ENCODE data around the gene CDHR1. TPM values are rescaled to one million over a fixed set of nuclear protein-coding genes. Genes with fewer than 3 reads are reported as not detected.
"Not testable (repeated sequence)": the region's sequence is repeated elsewhere in the genome, so short reads cannot be mapped to it uniquely, and the experiment has no call there.

The CDHR1 gene
- not detected in 2 replicates for polyA plus RNA-seq (2011; rRNA removed)
- not detected in 2 replicates for polyA minus RNA-seq (2011; rRNA and poly(A)+ RNA removed)

GRCh38 chr10:84194424-84195043, at the start of gene CDHR1:
Gene CDHR1, plus strand, starts transcription at chr10:84194537. Its CDS starts 224 bp downstream, at chr10:84194761.
- peaks cover 45% of the 10 kb centered on the region for H3K27me3 ChIP-seq (ENCODE audit: control insufficient read depth, insufficient read depth, low read length)

GRCh38 chr10:84147347-84147746, 47.0 kb upstream of the CDHR1 start:
- Histone ChIP-seq H3K4me3 (ENCODE audit: low read depth, low read length) (no peak overlapping the region), H3K9me3 (ENCODE audit: control insufficient read depth, insufficient read depth, low read length) (no peaks in the 10 kb centered on the region), H3K27me3 (ENCODE audit: control insufficient read depth, insufficient read depth, low read length) (no peaks in the 10 kb centered on the region), H3K27ac (ENCODE audit: low read depth, low read length) (no peak overlapping the region)
- DNase-seq (ENCODE audit: low read depth, low spot score), result no peak
- ChIA-PET POLR2A (no interaction called here), CTCF (interaction anchor here (0.6 to 3.5 kb wide), 18 partner anchors 8 to 429 kb away, joined by 3 to 53 read pairs (median 4); partner anchors contain the start of gene GHITM)
- TF ChIP-seq, protein P1, sequence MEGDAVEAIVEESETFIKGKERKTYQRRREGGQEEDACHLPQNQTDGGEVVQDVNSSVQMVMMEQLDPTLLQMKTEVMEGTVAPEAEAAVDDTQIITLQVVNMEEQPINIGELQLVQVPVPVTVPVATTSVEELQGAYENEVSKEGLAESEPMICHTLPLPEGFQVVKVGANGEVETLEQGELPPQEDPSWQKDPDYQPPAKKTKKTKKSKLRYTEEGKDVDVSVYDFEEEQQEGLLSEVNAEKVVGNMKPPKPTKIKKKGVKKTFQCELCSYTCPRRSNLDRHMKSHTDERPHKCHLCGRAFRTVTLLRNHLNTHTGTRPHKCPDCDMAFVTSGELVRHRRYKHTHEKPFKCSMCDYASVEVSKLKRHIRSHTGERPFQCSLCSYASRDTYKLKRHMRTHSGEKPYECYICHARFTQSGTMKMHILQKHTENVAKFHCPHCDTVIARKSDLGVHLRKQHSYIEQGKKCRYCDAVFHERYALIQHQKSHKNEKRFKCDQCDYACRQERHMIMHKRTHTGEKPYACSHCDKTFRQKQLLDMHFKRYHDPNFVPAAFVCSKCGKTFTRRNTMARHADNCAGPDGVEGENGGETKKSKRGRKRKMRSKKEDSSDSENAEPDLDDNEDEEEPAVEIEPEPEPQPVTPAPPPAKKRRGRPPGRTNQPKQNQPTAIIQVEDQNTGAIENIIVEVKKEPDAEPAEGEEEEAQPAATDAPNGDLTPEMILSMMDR (IDR thresholded peaks at IDR 0.05; ENCODE audit: low read depth, low read length), result no peak

More at GRCh38 chr10:84194424-84195043, at the start of gene CDHR1:
- Histone ChIP-seq H3K4me3 (ENCODE audit: low read depth, low read length) (no peak within 1 kb of the TSS), H3K9me3 (ENCODE audit: control insufficient read depth, insufficient read depth, low read length) (no peaks in the 10 kb centered on the region; the same call in 1 of the 2 replicates), H3K27ac (ENCODE audit: low read depth, low read length) (no peak within 1 kb of the TSS)
- ChIA-PET POLR2A (no interaction called here), CTCF (no interaction called here)
- TF ChIP-seq, protein P1 (IDR thresholded peaks at IDR 0.05; ENCODE audit: low read depth, low read length), result no peak
- DNase-seq (ENCODE audit: low read depth, low spot score), result no peak

GRCh38 chr10:84148006-84148597, 46.2 kb upstream of the CDHR1 start:
- POLR2A ChIA-PET, result not testable (repeated sequence)
- CTCF ChIA-PET, result interaction anchor here (0.6 to 3.5 kb wide), 20 partner anchors 9 to 428 kb away, joined by 3 to 53 read pairs (median 4); partner anchors contain the start of gene GHITM

GRCh38 chr10:84149854-84150253, 44.5 kb upstream of the CDHR1 start:
- Histone ChIP-seq H3K4me3 (ENCODE audit: low read depth, low read length) (no peak overlapping the region), H3K9me3 (ENCODE audit: control insufficient read depth, insufficient read depth, low read length) (no peaks in the 10 kb centered on the region), H3K27me3 (ENCODE audit: control insufficient read depth, insufficient read depth, low read length) (no peaks in the 10 kb centered on the region), H3K27ac (ENCODE audit: low read depth, low read length) (no peak overlapping the region)
- TF ChIP-seq, protein P1 (IDR thresholded peaks at IDR 0.05; ENCODE audit: low read depth, low read length), result no peak
- ChIA-PET CTCF (interaction anchor here (0.9 to 3.5 kb wide), 3 partner anchors 59 to 388 kb away, joined by 3 to 53 read pairs (median 8); no protein-coding TSS in a partner anchor), POLR2A (no interaction called here)
- no peak for DNase-seq (ENCODE audit: low read depth, low spot score)

More at GRCh38 chr10:84148006-84148597, 46.2 kb upstream of the CDHR1 start:
- DNase-seq (ENCODE audit: low read depth, low spot score); H3K9me3 ChIP-seq (ENCODE audit: control insufficient read depth, insufficient read depth, low read length); H3K4me3 ChIP-seq (ENCODE audit: low read depth, low read length); H3K27me3 ChIP-seq (ENCODE audit: control insufficient read depth, insufficient read depth, low read length); H3K27ac ChIP-seq (ENCODE audit: low read depth, low read length): not testable (repeated sequence)
- TF ChIP-seq, protein P1 (IDR thresholded peaks at IDR 0.05; ENCODE audit: low read depth, low read length), result peak; percentile 78

DNA sequence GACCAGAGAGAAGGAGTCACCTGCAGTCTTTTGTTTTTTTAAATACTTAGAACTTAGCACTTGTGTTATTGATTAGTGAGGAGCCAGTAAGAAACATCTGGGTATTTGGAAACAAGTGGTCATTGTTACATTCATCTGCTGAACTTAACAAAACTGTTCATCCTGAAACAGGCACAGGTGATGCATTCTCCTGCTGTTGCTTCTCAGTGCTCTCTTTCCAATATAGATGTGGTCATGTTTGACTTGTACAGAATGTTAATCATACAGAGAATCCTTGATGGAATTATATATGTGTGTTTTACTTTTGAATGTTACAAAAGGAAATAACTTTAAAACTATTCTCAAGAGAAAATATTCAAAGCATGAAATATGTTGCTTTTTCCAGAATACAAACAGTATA, 41.6 kb upstream of the CDHR1 start:
- ChIA-PET POLR2A (no interaction called here), CTCF (interaction anchor here (1.6 kb wide), 1 partner anchor 385 kb away, joined by 3 read pairs; no protein-coding TSS in a partner anchor)

More for the DNA sequence above, 41.6 kb upstream of the CDHR1 start:
- TF ChIP-seq, protein P1 (IDR thresholded peaks at IDR 0.05; ENCODE audit: low read depth, low read length), result no peak
- H3K4me3 ChIP-seq (ENCODE audit: low read depth, low read length), result no peak overlapping the region
- no peaks in the 10 kb centered on the region for H3K9me3 ChIP-seq (ENCODE audit: control insufficient read depth, insufficient read depth, low read length)
- H3K27ac ChIP-seq (ENCODE audit: low read depth, low read length), result no peak overlapping the region
- DNase-seq (ENCODE audit: low read depth, low spot score), result no peak
- H3K27me3 ChIP-seq (ENCODE audit: control insufficient read depth, insufficient read depth, low read length), result no peaks in the 10 kb centered on the region

Data from AG04450 (cell line).